Sigmoid colon (tissue), 7 donors: ENCODE measurements around the gene NLGN3. TPM values are rescaled to one million over a fixed set of nuclear protein-coding genes. Genes with fewer than 3 reads are reported as not detected.

ENCODE experiments used
- DNase-seq: peaks from one replicate; pipeline ENCODE4 v3.0.0-alpha.2; 2019
- H3K27ac ChIP-seq, 4 donors: fragments of 200-600 bp; sonication (generic); one replicate each; pipeline ENCODE4 v1.5.1; 2016 to 2019; ENCODE audit warnings: mild to moderate bottlenecking in 1 of 4
- H3K27me3 ChIP-seq, 3 donors: fragments of 200-600 bp; sonication (generic); one replicate each; pipeline ENCODE4 v1.5.1; 2019; ENCODE audit warnings: mild to moderate bottlenecking in 1 of 3
- H3K36me3 ChIP-seq, 4 donors: fragments of 200-600 bp; sonication (generic); one replicate each; pipeline ENCODE4 v1.5.1; 2016 to 2019
- H3K4me1 ChIP-seq, 4 donors: fragments of 200-600 bp; sonication (generic); one replicate each; pipeline ENCODE4 v1.5.1; 2017 to 2019
- H3K4me3 ChIP-seq, 4 donors: fragments of 200-600 bp; sonication (generic); one replicate each; pipeline ENCODE4 v1.5.1; 2017 to 2019; ENCODE audit warnings: mild to moderate bottlenecking in 2 of 4, moderate library complexity in 1 of 4
- H3K9me3 ChIP-seq, 4 donors: fragments of 200-600 bp in 3 of 4; sonication (generic) in 3 of 4; one replicate each; pipeline versions ENCODE4 v1.5.1 to v1.6.1; 2013 to 2019
- EP300 ChIP-seq, 4 donors: sonication (generic); formaldehyde crosslinking; IDR thresholded peaks; one replicate each; pipeline ENCODE4 v1.6.1; 2017; ENCODE audit warnings: antibody characterized with exemption in 4 of 4
- POLR2A ChIP-seq, 2 donors: fragments of 450-650 bp; IDR thresholded peaks; one replicate each; pipeline ENCODE4 v1.6.1; 2016; ENCODE audit warnings: antibody characterized with exemption in 2 of 2, mild to moderate bottlenecking in 2 of 2, moderate library complexity in 2 of 2
- POLR2AphosphoS5 ChIP-seq, 4 donors: sonication (generic); formaldehyde crosslinking; IDR thresholded peaks; one replicate each; pipeline ENCODE4 v1.6.1; 2017; ENCODE audit warnings: antibody characterized with exemption in 4 of 4
- WGBS, 2 donors: extraction: QIAGEN DNeasy Blood & Tissue Kit; methylation state at CpG; one replicate each; pipeline ENCODE4 v1.1.7; 2013; 5-methylcytosine and 5-hydroxymethylcytosine counted together
- intact Hi-C: fragments of 100-400 bp; cut with DNase I; formaldehyde crosslinking; loops from one replicate; pipeline ENCODE4 v1.15.1; 2023
- polyA plus RNA-seq, 3 donors: library from polyadenylated mRNA; stranded (reverse); fragments of 200-250 nt; gene quantifications; one replicate each; pipeline ENCODE4 v1.2.3, GENCODE V29; 2013
- total RNA-seq, 4 donors: library from RNA; depleted of rRNA; stranded (reverse); fragments of >200 nt; gene quantifications; one replicate each; pipeline ENCODE4 v1.1.0, GENCODE V29; 2016
- TF ChIP-seq, protein P1 (sequence below), 4 experiments: fragments of 450-650 bp in 3 of 4; fragments of 200-600 bp in 1 of 4; IDR thresholded peaks; one replicate each; pipeline ENCODE4 v1.5.1; 2016 to 2019; ENCODE audit warnings: antibody characterized with exemption in 4 of 4, mild to moderate bottlenecking in 3 of 4, moderate library complexity in 2 of 4
- donor health status: healthy with polysubstance abuse.
- donor health status: Bipolar disorder and iron deficiency.
- donor health status: healthy.

NLGN3 gene
- total and polyA plus RNA-seq, 7 donors: under 0.01 to 3.6 (median 1.6) TPM; not detected in 1

DNA sequence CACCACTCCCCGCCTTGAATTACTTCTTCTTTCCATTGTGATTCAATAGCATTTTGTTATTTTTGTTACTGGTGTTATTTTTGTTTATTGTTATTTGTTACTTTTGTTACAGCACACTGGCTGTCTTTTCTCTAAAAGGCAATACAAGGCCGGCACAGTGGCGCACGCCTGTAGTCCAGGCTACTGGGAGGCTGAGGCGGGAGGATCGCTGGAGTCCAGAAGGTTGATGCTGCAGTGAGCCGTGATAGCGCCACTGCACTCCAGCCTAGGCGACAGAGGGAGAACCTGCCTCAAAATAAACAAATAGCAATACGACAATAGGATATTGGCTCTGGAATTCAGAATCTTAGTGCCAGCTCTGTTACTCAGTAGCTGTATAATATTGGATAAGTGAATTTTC is 27.3 kb upstream of the NLGN3 start:
- WGBS, 2 donors: 67 to 89% methylated on average over 10 of the region's 10 CpGs
- H3K27me3 ChIP-seq: no peaks in the 10 kb centered on the region
- no peak for DNase-seq
- peaks cover 0 to 20% (median 3%) of the 10 kb centered on the region in 4 donors for H3K36me3 ChIP-seq
- no peaks in the 10 kb centered on the region for H3K9me3 ChIP-seq
- H3K4me3 ChIP-seq: no peak overlapping the region
- TF ChIP-seq EP300 (IDR thresholded peaks at IDR 0.05) (no peak), POLR2A (IDR thresholded peaks at IDR 0.05) (no peak), POLR2AphosphoS5 (IDR thresholded peaks at IDR 0.05) (no peak)
- TF ChIP-seq, protein P1, sequence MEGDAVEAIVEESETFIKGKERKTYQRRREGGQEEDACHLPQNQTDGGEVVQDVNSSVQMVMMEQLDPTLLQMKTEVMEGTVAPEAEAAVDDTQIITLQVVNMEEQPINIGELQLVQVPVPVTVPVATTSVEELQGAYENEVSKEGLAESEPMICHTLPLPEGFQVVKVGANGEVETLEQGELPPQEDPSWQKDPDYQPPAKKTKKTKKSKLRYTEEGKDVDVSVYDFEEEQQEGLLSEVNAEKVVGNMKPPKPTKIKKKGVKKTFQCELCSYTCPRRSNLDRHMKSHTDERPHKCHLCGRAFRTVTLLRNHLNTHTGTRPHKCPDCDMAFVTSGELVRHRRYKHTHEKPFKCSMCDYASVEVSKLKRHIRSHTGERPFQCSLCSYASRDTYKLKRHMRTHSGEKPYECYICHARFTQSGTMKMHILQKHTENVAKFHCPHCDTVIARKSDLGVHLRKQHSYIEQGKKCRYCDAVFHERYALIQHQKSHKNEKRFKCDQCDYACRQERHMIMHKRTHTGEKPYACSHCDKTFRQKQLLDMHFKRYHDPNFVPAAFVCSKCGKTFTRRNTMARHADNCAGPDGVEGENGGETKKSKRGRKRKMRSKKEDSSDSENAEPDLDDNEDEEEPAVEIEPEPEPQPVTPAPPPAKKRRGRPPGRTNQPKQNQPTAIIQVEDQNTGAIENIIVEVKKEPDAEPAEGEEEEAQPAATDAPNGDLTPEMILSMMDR (IDR thresholded peaks at IDR 0.05): no peak
- peaks cover 0 to 15% (median 4%) of the 10 kb centered on the region in 4 donors for H3K4me1 ChIP-seq
- intact Hi-C loops: loop anchor here (10.0 kb wide), 1 partner anchor 1137 kb away; no protein-coding TSS in a partner anchor
- H3K27ac ChIP-seq: peak overlapping the region in 1 of 4 donors; percentile 76

DNA sequence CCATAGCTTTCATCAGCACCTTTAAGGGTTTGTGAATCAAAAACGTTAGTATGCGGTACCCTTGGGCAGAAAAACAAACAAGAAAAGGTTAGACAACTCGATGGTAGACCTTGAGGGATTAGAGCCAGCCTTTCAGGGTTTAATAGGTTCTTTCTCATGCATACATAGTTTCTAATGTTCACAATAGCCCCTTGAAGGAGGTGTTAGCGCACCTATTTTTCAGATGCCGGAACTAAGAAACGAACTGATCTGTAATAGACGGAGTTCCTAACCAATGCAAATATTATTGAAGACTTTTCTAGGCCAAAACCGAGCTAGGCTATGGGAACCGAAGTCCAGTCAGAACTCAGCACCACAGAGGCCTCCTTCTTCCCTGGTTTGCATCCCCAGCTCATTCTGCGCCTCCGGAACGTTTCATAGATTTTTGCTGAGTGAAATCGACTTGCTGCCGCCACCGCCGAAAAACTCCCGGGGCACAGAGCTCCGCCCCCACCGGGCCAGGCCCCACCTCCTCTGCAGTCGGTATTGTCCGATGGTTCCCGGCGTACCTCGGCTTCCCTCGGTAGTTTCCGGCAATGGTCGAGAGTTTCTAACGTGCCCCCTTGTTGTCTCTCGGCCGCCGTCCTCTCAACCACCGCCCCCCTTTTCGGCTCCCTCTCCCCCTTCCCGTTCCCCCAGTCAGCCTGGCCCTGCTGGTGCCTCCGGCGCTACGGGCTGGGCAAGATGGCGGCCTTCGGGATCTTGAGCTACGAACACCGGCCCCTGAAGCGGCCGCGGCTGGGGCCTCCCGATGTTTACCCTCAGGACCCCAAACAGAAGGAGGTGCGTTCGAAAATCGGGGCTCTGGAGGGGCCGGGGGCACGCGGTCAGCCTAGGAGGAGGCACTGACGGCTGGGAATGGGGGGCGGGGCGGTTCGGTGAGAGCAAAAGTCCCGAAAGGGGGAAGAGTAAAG is 26.3 kb upstream of the NLGN3 start, which contains the start of gene MED12:
Gene MED12 (plus strand): TSS at position 565 of the 953 bp plus-strand sequence. CDS start 159 bp downstream, at position 724.
- Histone ChIP-seq H3K36me3 (peaks cover 0 to 29% (median 7%) of the 10 kb centered on the region in 4 donors), H3K4me1 (peaks cover 0 to 15% (median 4%) of the 10 kb centered on the region in 4 donors), H3K9me3 (no peaks in the 10 kb centered on the region), H3K4me3 (peak within 1 kb of the TSS; percentile 51 to 63 (median 62)), H3K27me3 (no peaks in the 10 kb centered on the region), H3K27ac (peak within 1 kb of the TSS; percentile 76 to 87 (median 80))
- 1% methylated on average over 56 of the region's 56 CpGs for WGBS, 2 donors
- intact Hi-C loops: loop anchor here (10.0 kb wide), 1 partner anchor 1136 kb away; no protein-coding TSS in a partner anchor
- peak in 2 of 4 donors; percentile 32 to 41 for TF ChIP-seq POLR2AphosphoS5 (IDR thresholded peaks at IDR 0.05)
- TF ChIP-seq, protein P1 (IDR thresholded peaks at IDR 0.05): no peak
- peak; percentile 92 for DNase-seq

DNA sequence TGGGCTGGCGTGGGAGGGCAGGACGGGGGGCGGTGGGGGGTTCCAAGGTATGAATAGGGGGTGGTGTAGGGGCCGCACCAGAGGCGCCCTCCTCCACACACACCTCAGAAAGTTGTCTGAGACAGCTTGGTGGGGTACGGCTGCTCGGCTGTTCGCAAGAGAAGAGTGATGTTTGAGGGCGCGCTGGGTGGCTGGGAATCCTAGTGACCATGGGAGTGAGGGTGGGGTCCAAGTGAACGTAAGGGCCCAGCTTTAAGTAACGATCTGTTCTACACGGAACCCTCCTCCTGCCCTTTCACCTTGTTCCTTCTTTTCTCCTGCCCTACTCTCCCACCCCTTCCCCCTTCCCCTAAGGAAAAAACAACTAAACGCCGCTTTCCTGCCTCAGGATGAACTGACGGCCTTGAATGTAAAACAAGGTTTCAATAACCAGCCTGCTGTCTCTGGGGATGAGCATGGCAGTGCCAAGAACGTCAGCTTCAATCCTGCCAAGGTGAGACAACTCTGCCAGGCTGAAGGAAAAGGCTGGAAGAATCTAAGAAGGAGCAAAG is 25.6 kb upstream of the NLGN3 start:
- intact Hi-C loops: loop anchor here (10.0 kb wide), 1 partner anchor 1136 kb away; no protein-coding TSS in a partner anchor
- no peaks in the 10 kb centered on the region for H3K27me3 ChIP-seq
- peak overlapping the region; percentile 51 to 63 (median 62) for H3K4me3 ChIP-seq
- H3K4me1 ChIP-seq: peaks cover 0 to 15% (median 4%) of the 10 kb centered on the region in 4 donors
- H3K9me3 ChIP-seq: no peaks in the 10 kb centered on the region
- peaks cover 0 to 37% (median 10%) of the 10 kb centered on the region in 4 donors for H3K36me3 ChIP-seq
- TF ChIP-seq EP300 (IDR thresholded peaks at IDR 0.05): no peak
- no peak for TF ChIP-seq POLR2AphosphoS5 (IDR thresholded peaks at IDR 0.05)
- no peak for TF ChIP-seq POLR2A (IDR thresholded peaks at IDR 0.05)
- TF ChIP-seq, protein P1 (IDR thresholded peaks at IDR 0.05): no peak
- DNase-seq: no peak
- H3K27ac ChIP-seq: peak overlapping the region; percentile 76 to 87 (median 80)
- 1 to 2% methylated on average over 15 to 16 of the region's 17 CpGs for WGBS, 2 donors

DNA sequence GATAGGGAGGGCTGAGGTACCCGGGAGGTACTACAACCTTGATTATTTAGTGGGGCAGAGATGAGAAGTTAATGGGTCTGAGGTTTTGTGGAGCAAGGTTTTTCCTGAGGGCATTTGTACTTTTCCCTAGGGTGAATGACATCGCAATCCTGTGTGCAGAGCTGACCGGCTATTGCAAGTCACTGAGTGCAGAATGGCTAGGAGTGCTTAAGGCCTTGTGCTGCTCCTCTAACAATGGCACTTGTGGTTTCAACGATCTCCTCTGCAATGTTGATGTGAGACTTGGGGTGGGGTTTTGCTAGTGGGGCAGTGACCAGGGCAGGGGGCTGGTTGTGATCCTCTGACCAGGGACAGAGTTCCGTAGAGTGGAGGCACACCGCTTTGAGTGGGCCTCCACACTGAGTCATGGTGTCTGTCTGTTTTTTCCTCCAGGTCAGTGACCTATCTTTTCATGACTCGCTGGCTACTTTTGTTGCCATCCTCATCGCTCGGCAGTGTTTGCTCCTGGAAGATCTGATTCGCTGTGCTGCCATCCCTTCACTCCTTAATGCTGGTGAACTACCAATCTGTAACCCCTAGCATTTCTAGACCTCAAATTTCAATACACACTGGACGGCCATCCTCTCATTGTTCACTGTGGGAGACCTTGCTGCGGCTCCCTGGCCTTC is 16.3 kb upstream of the NLGN3 start:
- no peak overlapping the region for H3K27ac ChIP-seq
- H3K27me3 ChIP-seq: no peaks in the 10 kb centered on the region
- DNase-seq: no peak
- H3K9me3 ChIP-seq: no peaks in the 10 kb centered on the region
- H3K36me3 ChIP-seq: peaks cover 19 to 94% (median 28%) of the 10 kb centered on the region in 4 donors
- no peak for TF ChIP-seq POLR2A (IDR thresholded peaks at IDR 0.05)
- TF ChIP-seq, protein P1 (IDR thresholded peaks at IDR 0.05): no peak
- no peak for TF ChIP-seq POLR2AphosphoS5 (IDR thresholded peaks at IDR 0.05)
- no peak for TF ChIP-seq EP300 (IDR thresholded peaks at IDR 0.05)
- no peak overlapping the region for H3K4me3 ChIP-seq
- no peaks in the 10 kb centered on the region for H3K4me1 ChIP-seq
- 85 to 88% methylated on average over 12 of the region's 12 CpGs for WGBS, 2 donors
- intact Hi-C loops: loop anchor here (2.0 kb wide), 1 partner anchor 29 kb away; no protein-coding TSS in a partner anchor
